ENCODE measurements around the gene ZIK1. TPM values are rescaled to one million over a fixed set of nuclear protein-coding genes. Genes with fewer than 3 reads are reported as not detected.

The ZIK1 gene
- total and polyA plus RNA-seq, 2 experiments from 2014 or later = 10.3 to 40.5 TPM

DNA sequence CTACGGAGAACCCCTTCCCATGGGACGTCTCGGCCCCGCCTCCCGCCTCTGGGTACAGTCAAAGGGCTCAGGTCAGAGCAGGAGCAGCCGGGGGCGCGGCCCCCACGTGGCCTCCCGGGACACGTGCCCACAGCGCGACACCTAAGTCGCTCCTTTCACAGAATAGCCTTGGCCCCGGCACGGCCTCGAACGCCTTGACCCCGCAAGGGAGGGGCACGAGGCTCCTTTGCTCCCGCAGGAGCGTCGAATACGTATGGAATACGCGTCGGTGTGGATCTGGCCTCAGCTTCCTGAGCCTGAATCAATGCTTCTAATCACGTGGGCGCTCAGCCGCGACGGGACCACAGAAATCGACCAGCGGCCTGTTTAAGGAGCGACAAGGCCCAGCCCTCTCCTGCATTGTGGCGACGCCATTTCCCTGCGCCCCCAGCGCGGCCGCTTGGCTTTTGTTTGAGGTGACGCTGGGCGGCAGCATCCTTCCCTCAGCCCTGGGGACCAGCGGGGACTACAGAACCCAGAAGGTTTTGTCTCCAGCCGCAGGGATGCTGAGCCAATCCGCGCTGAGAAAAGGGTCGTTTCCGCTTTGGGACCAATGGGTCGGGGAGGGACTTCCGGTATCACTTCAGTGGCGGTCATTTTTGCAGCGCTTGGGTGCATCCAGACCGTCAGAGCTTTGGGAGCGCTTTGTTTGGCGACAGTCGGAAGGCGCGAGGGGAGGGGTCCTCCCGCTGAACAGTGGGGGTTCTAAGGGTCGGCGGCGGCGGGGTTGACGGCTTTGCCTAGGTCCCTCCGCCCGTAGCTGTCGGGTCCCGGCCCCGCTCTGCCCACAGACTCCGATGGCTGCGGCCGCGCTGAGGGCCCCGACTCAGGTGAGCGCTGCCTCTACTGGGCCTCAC lies at the start of gene ZIK1 (continued):
- no peak for TF ChIP-seq ZNF114 (CRISPR knock-in tag; IDR thresholded peaks at IDR 0.05)

DNA sequence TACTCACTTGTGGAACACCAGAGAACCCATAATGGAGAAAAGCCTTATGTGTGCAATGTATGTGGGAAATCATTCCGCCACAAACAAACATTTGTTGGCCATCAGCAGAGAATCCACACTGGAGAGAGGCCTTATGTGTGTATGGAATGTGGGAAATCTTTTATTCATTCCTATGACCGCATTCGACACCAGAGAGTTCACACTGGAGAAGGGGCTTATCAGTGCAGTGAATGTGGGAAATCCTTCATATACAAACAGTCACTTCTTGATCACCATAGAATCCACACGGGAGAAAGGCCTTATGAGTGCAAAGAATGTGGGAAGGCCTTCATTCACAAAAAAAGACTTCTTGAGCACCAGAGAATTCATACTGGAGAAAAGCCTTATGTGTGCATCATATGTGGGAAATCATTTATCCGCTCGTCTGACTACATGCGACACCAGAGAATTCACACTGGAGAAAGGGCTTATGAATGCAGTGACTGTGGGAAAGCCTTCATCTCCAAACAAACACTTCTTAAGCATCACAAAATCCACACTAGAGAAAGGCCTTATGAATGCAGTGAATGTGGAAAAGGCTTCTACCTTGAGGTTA lies 45.9 kb upstream of the ZIK1 start:
- Mint-ChIP-seq H3K4me1 (no peaks in the 10 kb centered on the region), H3K27me3 (ENCODE audit: insufficient read depth, low read depth, poor library complexity) (peaks cover 5% of the 10 kb centered on the region), H3K9me3 (peaks cover 72% of the 10 kb centered on the region), H3K36me3 (ENCODE audit: low read depth) (peaks cover 100% of the 10 kb centered on the region), H3K27ac (no peak overlapping the region), H3K4me3 (no peak overlapping the region)
- Histone ChIP-seq H3K4me1 (ENCODE audit: insufficient read depth) (no peaks in the 10 kb centered on the region), H3K36me3 (ENCODE audit: insufficient read depth) (peaks cover 64% of the 10 kb centered on the region), H3K27ac (ENCODE audit: low read depth) (no peak overlapping the region), H3K4me2 (no peak overlapping the region), H3K4me3 (no peak overlapping the region), H3F3A (replicated peaks; ENCODE audit: low read depth) (no peaks in the 10 kb centered on the region), H3K27me3 (ENCODE audit: insufficient read depth) (no peaks in the 10 kb centered on the region), H2AFZ (no peak overlapping the region), H3K9me2 (ENCODE audit: insufficient read depth) (peaks cover 4% of the 10 kb centered on the region; the same call in 1 of the 2 replicates), H4K20me1 (replicated peaks; ENCODE audit: insufficient read depth) (no peaks in the 10 kb centered on the region), H3K79me2 (replicated peaks; ENCODE audit: insufficient read depth) (peaks cover 15% of the 10 kb centered on the region)
- no peak for DNase-seq (ENCODE audit: low spot score)
- ATAC-seq = no peak
- TF ChIP-seq, protein P1, sequence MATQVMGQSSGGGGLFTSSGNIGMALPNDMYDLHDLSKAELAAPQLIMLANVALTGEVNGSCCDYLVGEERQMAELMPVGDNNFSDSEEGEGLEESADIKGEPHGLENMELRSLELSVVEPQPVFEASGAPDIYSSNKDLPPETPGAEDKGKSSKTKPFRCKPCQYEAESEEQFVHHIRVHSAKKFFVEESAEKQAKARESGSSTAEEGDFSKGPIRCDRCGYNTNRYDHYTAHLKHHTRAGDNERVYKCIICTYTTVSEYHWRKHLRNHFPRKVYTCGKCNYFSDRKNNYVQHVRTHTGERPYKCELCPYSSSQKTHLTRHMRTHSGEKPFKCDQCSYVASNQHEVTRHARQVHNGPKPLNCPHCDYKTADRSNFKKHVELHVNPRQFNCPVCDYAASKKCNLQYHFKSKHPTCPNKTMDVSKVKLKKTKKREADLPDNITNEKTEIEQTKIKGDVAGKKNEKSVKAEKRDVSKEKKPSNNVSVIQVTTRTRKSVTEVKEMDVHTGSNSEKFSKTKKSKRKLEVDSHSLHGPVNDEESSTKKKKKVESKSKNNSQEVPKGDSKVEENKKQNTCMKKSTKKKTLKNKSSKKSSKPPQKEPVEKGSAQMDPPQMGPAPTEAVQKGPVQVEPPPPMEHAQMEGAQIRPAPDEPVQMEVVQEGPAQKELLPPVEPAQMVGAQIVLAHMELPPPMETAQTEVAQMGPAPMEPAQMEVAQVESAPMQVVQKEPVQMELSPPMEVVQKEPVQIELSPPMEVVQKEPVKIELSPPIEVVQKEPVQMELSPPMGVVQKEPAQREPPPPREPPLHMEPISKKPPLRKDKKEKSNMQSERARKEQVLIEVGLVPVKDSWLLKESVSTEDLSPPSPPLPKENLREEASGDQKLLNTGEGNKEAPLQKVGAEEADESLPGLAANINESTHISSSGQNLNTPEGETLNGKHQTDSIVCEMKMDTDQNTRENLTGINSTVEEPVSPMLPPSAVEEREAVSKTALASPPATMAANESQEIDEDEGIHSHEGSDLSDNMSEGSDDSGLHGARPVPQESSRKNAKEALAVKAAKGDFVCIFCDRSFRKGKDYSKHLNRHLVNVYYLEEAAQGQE (IDR thresholded peaks at IDR 0.05; ENCODE audit: unreplicated experiment) = no peak
- TF ChIP-seq CREB1 (CRISPR knock-in tag; IDR thresholded peaks at IDR 0.05; ENCODE audit: low read depth) (no peak), JUNB (IDR thresholded peaks at IDR 0.05; ENCODE audit: unreplicated experiment) (no peak), EZH2phosphoT487 (IDR thresholded peaks at IDR 0.05; ENCODE audit: unreplicated experiment) (no peak), ZNF331 (CRISPR knock-in tag; IDR thresholded peaks at IDR 0.05; ENCODE audit: low read depth) (no peak), NANOG (IDR thresholded peaks at IDR 0.05; ENCODE audit: borderline replicate concordance) (no peak), EZH2 (IDR thresholded peaks at IDR 0.05; ENCODE audit: low read depth, unreplicated experiment) (no peak), ETS1 (IDR thresholded peaks at IDR 0.05) (no peak)
- TF ChIP-seq, protein P2, sequence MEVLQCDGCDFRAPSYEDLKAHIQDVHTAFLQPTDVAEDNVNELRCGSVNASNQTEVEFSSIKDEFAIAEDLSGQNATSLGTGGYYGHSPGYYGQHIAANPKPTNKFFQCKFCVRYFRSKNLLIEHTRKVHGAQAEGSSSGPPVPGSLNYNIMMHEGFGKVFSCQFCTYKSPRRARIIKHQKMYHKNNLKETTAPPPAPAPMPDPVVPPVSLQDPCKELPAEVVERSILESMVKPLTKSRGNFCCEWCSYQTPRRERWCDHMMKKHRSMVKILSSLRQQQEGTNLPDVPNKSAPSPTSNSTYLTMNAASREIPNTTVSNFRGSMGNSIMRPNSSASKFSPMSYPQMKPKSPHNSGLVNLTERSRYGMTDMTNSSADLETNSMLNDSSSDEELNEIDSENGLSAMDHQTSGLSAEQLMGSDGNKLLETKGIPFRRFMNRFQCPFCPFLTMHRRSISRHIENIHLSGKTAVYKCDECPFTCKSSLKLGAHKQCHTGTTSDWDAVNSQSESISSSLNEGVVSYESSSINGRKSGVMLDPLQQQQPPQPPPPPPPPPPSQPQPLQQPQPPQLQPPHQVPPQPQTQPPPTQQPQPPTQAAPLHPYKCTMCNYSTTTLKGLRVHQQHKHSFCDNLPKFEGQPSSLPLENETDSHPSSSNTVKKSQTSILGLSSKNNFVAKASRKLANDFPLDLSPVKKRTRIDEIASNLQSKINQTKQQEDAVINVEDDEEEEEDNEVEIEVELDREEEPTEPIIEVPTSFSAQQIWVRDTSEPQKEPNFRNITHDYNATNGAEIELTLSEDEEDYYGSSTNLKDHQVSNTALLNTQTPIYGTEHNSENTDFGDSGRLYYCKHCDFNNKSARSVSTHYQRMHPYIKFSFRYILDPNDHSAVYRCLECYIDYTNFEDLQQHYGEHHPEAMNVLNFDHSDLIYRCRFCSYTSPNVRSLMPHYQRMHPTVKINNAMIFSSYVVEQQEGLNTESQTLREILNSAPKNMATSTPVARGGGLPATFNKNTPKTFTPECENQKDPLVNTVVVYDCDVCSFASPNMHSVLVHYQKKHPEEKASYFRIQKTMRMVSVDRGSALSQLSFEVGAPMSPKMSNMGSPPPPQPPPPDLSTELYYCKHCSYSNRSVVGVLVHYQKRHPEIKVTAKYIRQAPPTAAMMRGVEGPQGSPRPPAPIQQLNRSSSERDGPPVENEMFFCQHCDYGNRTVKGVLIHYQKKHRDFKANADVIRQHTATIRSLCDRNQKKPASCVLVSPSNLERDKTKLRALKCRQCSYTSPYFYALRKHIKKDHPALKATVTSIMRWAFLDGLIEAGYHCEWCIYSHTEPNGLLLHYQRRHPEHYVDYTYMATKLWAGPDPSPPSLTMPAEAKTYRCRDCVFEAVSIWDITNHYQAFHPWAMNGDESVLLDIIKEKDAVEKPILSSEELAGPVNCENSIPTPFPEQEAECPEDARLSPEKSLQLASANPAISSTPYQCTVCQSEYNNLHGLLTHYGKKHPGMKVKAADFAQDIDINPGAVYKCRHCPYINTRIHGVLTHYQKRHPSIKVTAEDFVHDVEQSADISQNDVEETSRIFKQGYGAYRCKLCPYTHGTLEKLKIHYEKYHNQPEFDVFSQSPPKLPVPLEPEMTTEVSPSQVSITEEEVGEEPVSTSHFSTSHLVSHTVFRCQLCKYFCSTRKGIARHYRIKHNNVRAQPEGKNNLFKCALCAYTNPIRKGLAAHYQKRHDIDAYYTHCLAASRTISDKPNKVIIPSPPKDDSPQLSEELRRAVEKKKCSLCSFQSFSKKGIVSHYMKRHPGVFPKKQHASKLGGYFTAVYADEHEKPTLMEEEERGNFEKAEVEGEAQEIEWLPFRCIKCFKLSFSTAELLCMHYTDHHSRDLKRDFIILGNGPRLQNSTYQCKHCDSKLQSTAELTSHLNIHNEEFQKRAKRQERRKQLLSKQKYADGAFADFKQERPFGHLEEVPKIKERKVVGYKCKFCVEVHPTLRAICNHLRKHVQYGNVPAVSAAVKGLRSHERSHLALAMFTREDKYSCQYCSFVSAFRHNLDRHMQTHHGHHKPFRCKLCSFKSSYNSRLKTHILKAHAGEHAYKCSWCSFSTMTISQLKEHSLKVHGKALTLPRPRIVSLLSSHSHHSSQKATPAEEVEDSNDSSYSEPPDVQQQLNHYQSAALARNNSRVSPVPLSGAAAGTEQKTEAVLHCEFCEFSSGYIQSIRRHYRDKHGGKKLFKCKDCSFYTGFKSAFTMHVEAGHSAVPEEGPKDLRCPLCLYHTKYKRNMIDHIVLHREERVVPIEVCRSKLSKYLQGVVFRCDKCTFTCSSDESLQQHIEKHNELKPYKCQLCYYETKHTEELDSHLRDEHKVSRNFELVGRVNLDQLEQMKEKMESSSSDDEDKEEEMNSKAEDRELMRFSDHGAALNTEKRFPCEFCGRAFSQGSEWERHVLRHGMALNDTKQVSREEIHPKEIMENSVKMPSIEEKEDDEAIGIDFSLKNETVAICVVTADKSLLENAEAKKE (CRISPR knock-in tag; IDR thresholded peaks at IDR 0.05) = no peak

Data from GM23338 (cell line).